ENCODE results near the gene KIFAP3.

Gene KIFAP3

GRCh38 chr1:169909499-169909898, 165.0 kb downstream of the KIFAP3 start:
- ChIA-PET CTCF (no interaction called here), POLR2A (no interaction called here)
- no peak for DNase-seq (ENCODE audit: extremely low spot score)
- TF ChIP-seq FOXM1 (IDR thresholded peaks at IDR 0.05; ENCODE audit: borderline replicate concordance) (no peak), LEF1 (IDR thresholded peaks at IDR 0.05; ENCODE audit: borderline replicate concordance) (no peak), L3MBTL2 (conservative IDR thresholded peaks at IDR 0.05) (no peak), ARNT (IDR thresholded peaks at IDR 0.05) (no peak), SP1 (IDR thresholded peaks at IDR 0.05) (no peak), HDGF (IDR thresholded peaks at IDR 0.05; ENCODE audit: borderline replicate concordance) (no peak), PKNOX1 (IDR thresholded peaks at IDR 0.05) (no peak), BHLHE40 (IDR thresholded peaks at IDR 0.05; ENCODE audit: borderline replicate concordance) (no peak), ELF4 (IDR thresholded peaks at IDR 0.05) (no peak), NFRKB (IDR thresholded peaks at IDR 0.05) (no peak), FOXK2 (IDR thresholded peaks at IDR 0.05) (no peak), ZNF384 (IDR thresholded peaks at IDR 0.05) (no peak)

- POLR2A ChIA-PET, result no interaction called here
- TF ChIP-seq SUZ12 (IDR thresholded peaks at IDR 0.05) (no peak), LEF1 (IDR thresholded peaks at IDR 0.05; ENCODE audit: borderline replicate concordance) (no peak), CTBP1 (IDR thresholded peaks at IDR 0.05; ENCODE audit: borderline replicate concordance) (no peak), HDGF (IDR thresholded peaks at IDR 0.05; ENCODE audit: borderline replicate concordance) (no peak), TARDBP (IDR thresholded peaks at IDR 0.05) (no peak), ARNT (IDR thresholded peaks at IDR 0.05) (no peak), FOXK2 (IDR thresholded peaks at IDR 0.05) (no peak), NFRKB (IDR thresholded peaks at IDR 0.05) (no peak), L3MBTL2 (conservative IDR thresholded peaks at IDR 0.05) (no peak), SP1 (IDR thresholded peaks at IDR 0.05) (no peak)
- no peak for DNase-seq (ENCODE audit: extremely low spot score)
- CTCF ChIA-PET, result no interaction called here
Measured at GRCh38 chr1:169906938-169907337, 167.6 kb downstream of the KIFAP3 start.

- ChIA-PET POLR2A (no interaction called here), CTCF (no interaction called here)
- no peak for DNase-seq (ENCODE audit: extremely low spot score)
- TF ChIP-seq ARNT (IDR thresholded peaks at IDR 0.05), result no peak
- TF ChIP-seq HDGF (IDR thresholded peaks at IDR 0.05; ENCODE audit: borderline replicate concordance), result no peak
- TF ChIP-seq SUZ12 (IDR thresholded peaks at IDR 0.05), result no peak
- no peak for TF ChIP-seq FOXA1 (IDR thresholded peaks at IDR 0.05)
- no peak for TF ChIP-seq PKNOX1 (IDR thresholded peaks at IDR 0.05)
- TF ChIP-seq ZNF384 (IDR thresholded peaks at IDR 0.05), result no peak
- no peak for TF ChIP-seq LEF1 (IDR thresholded peaks at IDR 0.05; ENCODE audit: borderline replicate concordance)
- no peak for TF ChIP-seq SP1 (IDR thresholded peaks at IDR 0.05)
- no peak for TF ChIP-seq ELF4 (IDR thresholded peaks at IDR 0.05)
- TF ChIP-seq CTBP1 (IDR thresholded peaks at IDR 0.05; ENCODE audit: borderline replicate concordance), result no peak
- no peak for TF ChIP-seq TARDBP (IDR thresholded peaks at IDR 0.05)
- no peak for TF ChIP-seq L3MBTL2 (conservative IDR thresholded peaks at IDR 0.05)
- no peak for TF ChIP-seq NFRKB (IDR thresholded peaks at IDR 0.05)
- TF ChIP-seq FOXK2 (IDR thresholded peaks at IDR 0.05), result no peak
- no peak for TF ChIP-seq FOXM1 (IDR thresholded peaks at IDR 0.05; ENCODE audit: borderline replicate concordance)
- no peak for TF ChIP-seq BHLHE40 (IDR thresholded peaks at IDR 0.05; ENCODE audit: borderline replicate concordance)
Measured at GRCh38 chr1:169904834-169905233, 169.7 kb downstream of the KIFAP3 start.

- ChIA-PET CTCF (no interaction called here), POLR2A (interaction anchor here (1.1 to 1.8 kb wide), 2 partner anchors 9 to 108 kb away, joined by 3 to 5 read pairs; partner anchors contain the start of genes METTL18 and SCYL3)
Measured at GRCh38 chr1:169902751-169903150, 171.7 kb downstream of the KIFAP3 start.

GRCh38 chr1:169901115-169901514, 173.4 kb downstream of the KIFAP3 start:
- TF ChIP-seq PKNOX1 (IDR thresholded peaks at IDR 0.05), result no peak
- TF ChIP-seq L3MBTL2 (conservative IDR thresholded peaks at IDR 0.05), result no peak
- TF ChIP-seq LEF1 (IDR thresholded peaks at IDR 0.05; ENCODE audit: borderline replicate concordance), result no peak
- ChIA-PET POLR2A (no interaction called here), CTCF (no interaction called here)
- DNase-seq (ENCODE audit: extremely low spot score), result no peak

More at GRCh38 chr1:169902751-169903150, 171.7 kb downstream of the KIFAP3 start:
- TF ChIP-seq HDGF (IDR thresholded peaks at IDR 0.05; ENCODE audit: borderline replicate concordance) (no peak), SUZ12 (IDR thresholded peaks at IDR 0.05) (no peak), FOXK2 (IDR thresholded peaks at IDR 0.05) (no peak), NFRKB (IDR thresholded peaks at IDR 0.05) (no peak), CTBP1 (IDR thresholded peaks at IDR 0.05; ENCODE audit: borderline replicate concordance) (no peak), PKNOX1 (IDR thresholded peaks at IDR 0.05) (no peak), ARNT (IDR thresholded peaks at IDR 0.05) (no peak), ZNF384 (IDR thresholded peaks at IDR 0.05) (no peak), L3MBTL2 (conservative IDR thresholded peaks at IDR 0.05) (no peak), ELF4 (IDR thresholded peaks at IDR 0.05) (no peak), FOXA1 (IDR thresholded peaks at IDR 0.05) (no peak), TARDBP (IDR thresholded peaks at IDR 0.05) (no peak), BHLHE40 (IDR thresholded peaks at IDR 0.05; ENCODE audit: borderline replicate concordance) (no peak), FOXM1 (IDR thresholded peaks at IDR 0.05; ENCODE audit: borderline replicate concordance) (no peak), LEF1 (IDR thresholded peaks at IDR 0.05; ENCODE audit: borderline replicate concordance) (no peak)
- no peak for DNase-seq (ENCODE audit: extremely low spot score)

GRCh38 chr1:169900571-169900970, 173.9 kb downstream of the KIFAP3 start:
- TF ChIP-seq ELF4 (IDR thresholded peaks at IDR 0.05) (no peak), NFRKB (IDR thresholded peaks at IDR 0.05) (no peak)
- ChIA-PET POLR2A (no interaction called here), CTCF (no interaction called here)
- no peak for DNase-seq (ENCODE audit: extremely low spot score)
